ENCODE data around the gene CEACAM4. TPM values are rescaled to one million over a fixed set of nuclear protein-coding genes. Genes with fewer than 3 reads are reported as not detected.
A peak's percentile ranks its signal among the peaks of the same experiment; 100 is the strongest.

Gene CEACAM4
- polyA plus RNA-seq, 4 donors = 0.06 to 0.39 TPM; not detected in 2

- no peaks in the 10 kb centered on the region for H3K9me3 ChIP-seq (ENCODE audit: control insufficient read depth in 2 of 2, insufficient read depth in 1 of 2, low read depth in 1 of 2, low read length in 1 of 2)
- no peaks in the 10 kb centered on the region for H3K4me1 ChIP-seq (ENCODE audit: control insufficient read depth in 3 of 3, insufficient read depth in 2 of 3, low read depth in 1 of 3, low read length in 2 of 3)
- no peak overlapping the region for H3K27ac ChIP-seq (ENCODE audit: low read depth in 1 of 3, low read length in 2 of 3)
- no peaks in the 10 kb centered on the region for H3K27me3 ChIP-seq (ENCODE audit: control insufficient read depth in 3 of 3, insufficient read depth in 3 of 3, low read length in 3 of 3)
- no peak for DNase-seq
- WGBS, 3 donors = 67 to 74% (median 71%) methylated on average over 4 of the region's 4 CpGs
- FAIRE-seq = no peak
- H3K36me3 ChIP-seq (ENCODE audit: control insufficient read depth in 3 of 3, insufficient read depth in 2 of 3, low read depth in 1 of 3, low read length in 3 of 3) = no peaks in the 10 kb centered on the region
- no peak overlapping the region for H3K4me3 ChIP-seq (ENCODE audit: low read depth in 1 of 3, low read length in 3 of 3)
Observed at GRCh38 chr19:41612483-41612882, 14.4 kb downstream of the CEACAM4 start.

DNA sequence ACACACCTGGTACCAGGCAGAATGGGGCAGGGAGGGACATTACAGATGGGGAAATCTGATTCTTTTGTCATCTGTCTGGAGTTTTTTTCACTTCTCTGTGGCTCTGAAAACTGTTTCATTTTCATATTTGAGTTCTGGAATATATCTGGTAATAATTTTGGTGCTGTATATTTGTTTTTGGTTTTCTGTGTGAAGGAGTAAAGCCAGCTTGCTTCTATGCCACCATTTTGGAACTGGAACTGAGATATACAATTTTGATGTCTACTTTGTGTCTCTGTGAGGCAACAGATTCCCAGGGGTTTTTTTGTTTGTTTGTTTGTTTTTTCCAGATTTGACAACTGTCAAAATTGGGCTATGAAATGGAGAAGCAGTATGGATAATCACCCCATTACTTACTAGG lies 16.1 kb downstream of the CEACAM4 start:
- FAIRE-seq = no peak
- Histone ChIP-seq H3K27me3 (ENCODE audit: control insufficient read depth in 3 of 3, insufficient read depth in 3 of 3, low read length in 3 of 3) (no peaks in the 10 kb centered on the region), H3K27ac (ENCODE audit: low read depth in 1 of 3, low read length in 2 of 3) (no peak overlapping the region), H3K4me1 (ENCODE audit: control insufficient read depth in 3 of 3, insufficient read depth in 2 of 3, low read depth in 1 of 3, low read length in 2 of 3) (no peaks in the 10 kb centered on the region), H3K4me3 (ENCODE audit: low read depth in 1 of 3, low read length in 3 of 3) (no peak overlapping the region), H3K36me3 (ENCODE audit: control insufficient read depth in 3 of 3, insufficient read depth in 2 of 3, low read depth in 1 of 3, low read length in 3 of 3) (no peaks in the 10 kb centered on the region), H3K9me3 (ENCODE audit: control insufficient read depth in 2 of 2, insufficient read depth in 1 of 2, low read depth in 1 of 2, low read length in 1 of 2) (no peaks in the 10 kb centered on the region)
- DNase-seq = no peak

GRCh38 chr19:41607668-41608067 lies 19.2 kb downstream of the CEACAM4 start:
- no peak for DNase-seq

GRCh38 chr19:41606215-41606837 lies 20.5 kb downstream of the CEACAM4 start:
- whole genome bisulfite sequencing, 3 donors = 74 to 87% (median 86%) methylated on average over 5 of the region's 5 CpGs
- no peak overlapping the region for H3K4me3 ChIP-seq (ENCODE audit: low read depth in 1 of 3, low read length in 3 of 3)
- H3K4me1 ChIP-seq (ENCODE audit: control insufficient read depth in 3 of 3, insufficient read depth in 2 of 3, low read depth in 1 of 3, low read length in 2 of 3) = no peaks in the 10 kb centered on the region
- FAIRE-seq (no peak), DNase-seq (no peak)
- no peaks in the 10 kb centered on the region for H3K36me3 ChIP-seq (ENCODE audit: control insufficient read depth in 3 of 3, insufficient read depth in 2 of 3, low read depth in 1 of 3, low read length in 3 of 3)
- peaks cover 0 to 10% (median 0%) of the 10 kb centered on the region in 3 donors for H3K27me3 ChIP-seq (ENCODE audit: control insufficient read depth in 3 of 3, insufficient read depth in 3 of 3, low read length in 3 of 3)
- no peak overlapping the region for H3K27ac ChIP-seq (ENCODE audit: low read depth in 1 of 3, low read length in 2 of 3)
- H3K9me3 ChIP-seq (ENCODE audit: control insufficient read depth in 2 of 2, insufficient read depth in 1 of 2, low read depth in 1 of 2, low read length in 1 of 2) = no peaks in the 10 kb centered on the region

More at GRCh38 chr19:41607668-41608067, 19.2 kb downstream of the CEACAM4 start:
- no peaks in the 10 kb centered on the region for H3K36me3 ChIP-seq (ENCODE audit: control insufficient read depth in 3 of 3, insufficient read depth in 2 of 3, low read depth in 1 of 3, low read length in 3 of 3)
- H3K4me3 ChIP-seq (ENCODE audit: low read depth in 1 of 3, low read length in 3 of 3) = no peak overlapping the region
- no peaks in the 10 kb centered on the region for H3K9me3 ChIP-seq (ENCODE audit: control insufficient read depth in 2 of 2, insufficient read depth in 1 of 2, low read depth in 1 of 2, low read length in 1 of 2)
- H3K4me1 ChIP-seq (ENCODE audit: control insufficient read depth in 3 of 3, insufficient read depth in 2 of 3, low read depth in 1 of 3, low read length in 2 of 3) = no peaks in the 10 kb centered on the region
- no peak overlapping the region for H3K27ac ChIP-seq (ENCODE audit: low read depth in 1 of 3, low read length in 2 of 3)
- FAIRE-seq = no peak
- peaks cover 0 to 5% (median 0%) of the 10 kb centered on the region in 3 donors for H3K27me3 ChIP-seq (ENCODE audit: control insufficient read depth in 3 of 3, insufficient read depth in 3 of 3, low read length in 3 of 3)
- 67 to 84% (median 80%) methylated on average over 1 of the region's 1 CpG for WGBS, 3 donors

DNA sequence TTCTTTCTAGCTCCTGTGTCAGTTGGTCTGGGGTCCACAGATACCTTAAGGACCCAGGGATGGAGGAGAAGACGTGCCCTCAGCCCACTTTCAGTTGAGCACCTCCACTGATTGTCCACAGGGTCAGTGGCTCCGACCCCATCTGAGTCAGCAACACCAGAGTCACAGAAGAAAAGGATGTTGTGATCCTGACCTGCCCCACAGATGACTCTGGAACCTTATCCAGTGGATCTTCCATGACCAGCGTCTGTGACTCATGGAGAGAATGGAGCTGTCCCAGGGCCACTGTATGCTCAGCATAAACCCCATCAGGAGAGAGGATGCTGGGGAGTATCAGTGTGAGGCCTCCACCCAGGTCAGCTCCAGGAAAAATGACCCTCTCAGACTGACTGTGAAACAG lies 22.0 kb downstream of the CEACAM4 start:
- DNase-seq = no peak
- peaks cover 0 to 10% (median 0%) of the 10 kb centered on the region in 3 donors for H3K27me3 ChIP-seq (ENCODE audit: control insufficient read depth in 3 of 3, insufficient read depth in 3 of 3, low read length in 3 of 3)
- FAIRE-seq = no peak
- no peaks in the 10 kb centered on the region for H3K9me3 ChIP-seq (ENCODE audit: control insufficient read depth in 2 of 2, insufficient read depth in 1 of 2, low read depth in 1 of 2, low read length in 1 of 2)
- no peaks in the 10 kb centered on the region for H3K36me3 ChIP-seq (ENCODE audit: control insufficient read depth in 3 of 3, insufficient read depth in 2 of 3, low read depth in 1 of 3, low read length in 3 of 3)
- 20 to 36% (median 22%) methylated on average over 3 of the region's 3 CpGs for WGBS, 3 donors
- no peak overlapping the region for H3K4me3 ChIP-seq (ENCODE audit: low read depth in 1 of 3, low read length in 3 of 3)
- H3K27ac ChIP-seq (ENCODE audit: low read depth in 1 of 3, low read length in 2 of 3) = no peak overlapping the region
- no peaks in the 10 kb centered on the region for H3K4me1 ChIP-seq (ENCODE audit: control insufficient read depth in 3 of 3, insufficient read depth in 2 of 3, low read depth in 1 of 3, low read length in 2 of 3)

DNA sequence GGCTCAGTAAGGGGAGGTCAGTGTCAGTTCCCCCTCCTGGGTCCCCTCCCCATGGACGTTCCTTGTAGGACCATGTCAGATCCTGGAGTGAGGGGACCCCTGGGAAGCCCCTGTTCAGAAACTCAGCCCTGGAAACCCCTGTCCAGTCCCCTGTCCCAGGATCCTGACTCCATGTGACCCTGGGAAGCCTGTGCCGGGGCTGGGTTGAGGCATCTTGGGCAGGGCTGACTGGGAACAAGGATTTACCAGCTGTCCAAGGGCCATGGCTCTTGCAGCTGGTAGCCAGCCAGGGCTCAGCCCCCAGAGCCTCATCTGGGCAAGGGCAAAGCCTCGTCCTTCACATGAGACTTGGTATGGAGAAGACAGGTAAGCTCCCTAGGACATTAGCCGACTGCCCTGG lies 25.1 kb downstream of the CEACAM4 start:
- Histone ChIP-seq H3K9me3 (ENCODE audit: control insufficient read depth in 2 of 2, insufficient read depth in 1 of 2, low read depth in 1 of 2, low read length in 1 of 2) (no peaks in the 10 kb centered on the region), H3K27ac (ENCODE audit: low read depth in 1 of 3, low read length in 2 of 3) (no peak overlapping the region), H3K36me3 (ENCODE audit: control insufficient read depth in 3 of 3, insufficient read depth in 2 of 3, low read depth in 1 of 3, low read length in 3 of 3) (no peaks in the 10 kb centered on the region), H3K4me3 (ENCODE audit: low read depth in 1 of 3, low read length in 3 of 3) (no peak overlapping the region), H3K27me3 (ENCODE audit: control insufficient read depth in 3 of 3, insufficient read depth in 3 of 3, low read length in 3 of 3) (peaks cover 0 to 14% (median 0%) of the 10 kb centered on the region in 3 donors), H3K4me1 (ENCODE audit: control insufficient read depth in 3 of 3, insufficient read depth in 2 of 3, low read depth in 1 of 3, low read length in 2 of 3) (no peaks in the 10 kb centered on the region)
- no peak for DNase-seq
- FAIRE-seq = no peak
- 40 to 55% (median 48%) methylated on average over 4 of the region's 4 CpGs for WGBS, 3 donors

- Histone ChIP-seq H3K4me1 (ENCODE audit: control insufficient read depth in 3 of 3, insufficient read depth in 2 of 3, low read depth in 1 of 3, low read length in 2 of 3) (no peaks in the 10 kb centered on the region), H3K27ac (ENCODE audit: low read depth in 1 of 3, low read length in 2 of 3) (no peak overlapping the region), H3K36me3 (ENCODE audit: control insufficient read depth in 3 of 3, insufficient read depth in 2 of 3, low read depth in 1 of 3, low read length in 3 of 3) (no peaks in the 10 kb centered on the region), H3K27me3 (ENCODE audit: control insufficient read depth in 3 of 3, insufficient read depth in 3 of 3, low read length in 3 of 3) (peaks cover 0 to 19% (median 0%) of the 10 kb centered on the region in 3 donors), H3K9me3 (ENCODE audit: control insufficient read depth in 2 of 2, insufficient read depth in 1 of 2, low read depth in 1 of 2, low read length in 1 of 2) (no peaks in the 10 kb centered on the region), H3K4me3 (ENCODE audit: low read depth in 1 of 3, low read length in 3 of 3) (no peak overlapping the region)
- DNase-seq = no peak
- WGBS, 3 donors = 29 to 43% (median 36%) methylated on average over 6 of the region's 6 CpGs
- no peak for FAIRE-seq
Observed at GRCh38 chr19:41599175-41599966, 27.5 kb downstream of the CEACAM4 start.

GRCh38 chr19:41597600-41598041 lies 29.3 kb downstream of the CEACAM4 start:
- FAIRE-seq (no peak), DNase-seq (peak; percentile 61 to 71)
- 7 to 11% (median 9%) methylated on average over 10 of the region's 10 CpGs for WGBS, 3 donors
- Histone ChIP-seq H3K27me3 (ENCODE audit: control insufficient read depth in 3 of 3, insufficient read depth in 3 of 3, low read length in 3 of 3) (peaks cover 0 to 14% (median 0%) of the 10 kb centered on the region in 3 donors), H3K4me1 (ENCODE audit: control insufficient read depth in 3 of 3, insufficient read depth in 2 of 3, low read depth in 1 of 3, low read length in 2 of 3) (no peaks in the 10 kb centered on the region), H3K27ac (ENCODE audit: low read depth in 1 of 3, low read length in 2 of 3) (no peak overlapping the region), H3K9me3 (ENCODE audit: control insufficient read depth in 2 of 2, insufficient read depth in 1 of 2, low read depth in 1 of 2, low read length in 1 of 2) (no peaks in the 10 kb centered on the region), H3K4me3 (ENCODE audit: low read depth in 1 of 3, low read length in 3 of 3) (no peak overlapping the region), H3K36me3 (ENCODE audit: control insufficient read depth in 3 of 3, insufficient read depth in 2 of 3, low read depth in 1 of 3, low read length in 3 of 3) (no peaks in the 10 kb centered on the region)
